Hepatocyte (in vitro differentiated cells): Measurements from ENCODE around the gene AKT1. TPM values are rescaled to one million over a fixed set of nuclear protein-coding genes. Genes with fewer than 3 reads are reported as not detected.

Source experiments
- DNase-seq: peaks from one replicate; pipeline ENCODE4 v3.0.0-alpha.2; 2016; ENCODE audit warnings: low spot score
- H2AFZ ChIP-seq: fragments of 200-600 bp; sonication (generic); 2 replicates; pipeline ENCODE4 v1.6.0; 2016; ENCODE audit warnings: antibody characterized with exemption, mild to moderate bottlenecking
- H3K27ac ChIP-seq: fragments of 200-600 bp; sonication (generic); 2 replicates; pipeline ENCODE4 v1.5.1; 2016; ENCODE audit warnings: mild to moderate bottlenecking
- H3K27me3 ChIP-seq: fragments of 200-600 bp; sonication (generic); 2 replicates; pipeline ENCODE4 v1.6.1; 2016
- H3K36me3 ChIP-seq: fragments of 200-600 bp; sonication (generic); replicated peaks from 2 replicates; pipeline ENCODE4 v1.5.1; 2016; ENCODE audit warnings: low read depth; ENCODE audit not compliant: insufficient read depth
- H3K4me1 ChIP-seq: fragments of 200-600 bp; sonication (generic); 2 replicates; pipeline ENCODE4 v1.5.1; 2016; ENCODE audit warnings: mild to moderate bottlenecking, moderate library complexity; ENCODE audit not compliant: insufficient read depth
- H3K4me2 ChIP-seq: fragments of 200-600 bp; sonication (generic); 2 replicates; pipeline ENCODE4 v1.6.0; 2016
- H3K4me3 ChIP-seq: fragments of 200-600 bp; sonication (generic); 2 replicates; pipeline ENCODE4 v1.5.1; 2016; ENCODE audit warnings: mild to moderate bottlenecking
- H3K79me2 ChIP-seq: fragments of 200-600 bp; sonication (generic); 2 replicates; pipeline ENCODE4 v1.6.0; 2017; ENCODE audit warnings: mild to moderate bottlenecking
- H3K9me2 ChIP-seq: fragments of 200-600 bp; sonication (generic); replicated peaks from 2 replicates; pipeline ENCODE4 v1.6.0; 2017; ENCODE audit warnings: mild to moderate bottlenecking; ENCODE audit not compliant: insufficient read depth
- H3K9me3 ChIP-seq: fragments of 200-600 bp; sonication (generic); 2 replicates; pipeline ENCODE4 v1.5.1; 2016; ENCODE audit warnings: low read depth, mild to moderate bottlenecking
- H4K20me1 ChIP-seq: fragments of 200-600 bp; sonication (generic); 2 replicates; pipeline ENCODE4 v1.6.0; 2016; ENCODE audit warnings: mild to moderate bottlenecking; ENCODE audit not compliant: insufficient read depth, poor library complexity, severe bottlenecking
- EZH2 ChIP-seq: fragments of 200-600 bp; sonication (generic); IDR thresholded peaks from 2 replicates; pipeline ENCODE4 v1.6.1; 2016; ENCODE audit warnings: antibody characterized with exemption, mild to moderate bottlenecking, borderline replicate concordance
- EZH2phosphoT487 ChIP-seq: fragments of 200-600 bp; sonication (generic); IDR thresholded peaks from one replicate; pipeline ENCODE4 v1.6.1; 2018; ENCODE audit warnings: antibody characterized with exemption, mild to moderate bottlenecking, low read depth, moderate library complexity; ENCODE audit not compliant: unreplicated experiment, severe bottlenecking
- WGBS: methylation state at CpG from one replicate; pipeline ENCODE4 v1.1.6; 2016; ENCODE audit warnings: low lambda C conversion rate; ENCODE audit errors: missing lambda C conversion rate; 5-methylcytosine and 5-hydroxymethylcytosine counted together
- polyA plus RNA-seq: library from polyadenylated mRNA; unstranded; fragments of >200 nt; fragmentation: Nextera tagmentation; extraction: Ambion mirVana; gene quantifications from 2 replicates; pipeline ENCODE4 v1.2.1, GENCODE V29; 2016
- total RNA-seq: library from RNA; depleted of rRNA; stranded (reverse); fragments of >200 nt; gene quantifications from 2 replicates; pipeline ENCODE4 v1.2.3, GENCODE V29; 2014
- TF ChIP-seq, protein P1 (sequence below): fragments of 200-600 bp; sonication (generic); IDR thresholded peaks from 2 replicates; pipeline ENCODE4 v1.5.1; 2016; ENCODE audit warnings: antibody characterized with exemption, mild to moderate bottlenecking; ENCODE audit not compliant: poor library complexity

Gene AKT1
- total and polyA plus RNA-seq, 2 experiments from 2014 or later: 124 to 159 TPM

DNA sequence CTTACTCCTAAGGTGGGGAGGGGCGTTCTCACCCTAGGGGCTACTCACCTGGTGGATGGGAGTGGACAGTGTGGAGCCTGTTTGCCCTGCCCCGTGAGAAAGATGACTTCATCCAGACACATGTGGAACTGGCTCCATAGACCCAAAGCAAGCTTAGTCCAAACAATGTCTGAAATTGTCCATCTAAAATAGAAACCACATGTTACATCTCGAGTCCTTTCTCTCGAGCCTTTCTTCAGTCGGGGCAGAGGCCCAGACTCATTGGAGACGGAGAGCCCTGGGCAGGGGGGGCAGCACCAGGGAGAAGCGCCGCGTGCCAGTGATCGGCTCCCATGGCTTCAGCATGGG, 38.3 kb downstream of the AKT1 start:
- TF ChIP-seq EZH2phosphoT487: no peak
- TF ChIP-seq EZH2: no peak
- TF ChIP-seq, protein P1, sequence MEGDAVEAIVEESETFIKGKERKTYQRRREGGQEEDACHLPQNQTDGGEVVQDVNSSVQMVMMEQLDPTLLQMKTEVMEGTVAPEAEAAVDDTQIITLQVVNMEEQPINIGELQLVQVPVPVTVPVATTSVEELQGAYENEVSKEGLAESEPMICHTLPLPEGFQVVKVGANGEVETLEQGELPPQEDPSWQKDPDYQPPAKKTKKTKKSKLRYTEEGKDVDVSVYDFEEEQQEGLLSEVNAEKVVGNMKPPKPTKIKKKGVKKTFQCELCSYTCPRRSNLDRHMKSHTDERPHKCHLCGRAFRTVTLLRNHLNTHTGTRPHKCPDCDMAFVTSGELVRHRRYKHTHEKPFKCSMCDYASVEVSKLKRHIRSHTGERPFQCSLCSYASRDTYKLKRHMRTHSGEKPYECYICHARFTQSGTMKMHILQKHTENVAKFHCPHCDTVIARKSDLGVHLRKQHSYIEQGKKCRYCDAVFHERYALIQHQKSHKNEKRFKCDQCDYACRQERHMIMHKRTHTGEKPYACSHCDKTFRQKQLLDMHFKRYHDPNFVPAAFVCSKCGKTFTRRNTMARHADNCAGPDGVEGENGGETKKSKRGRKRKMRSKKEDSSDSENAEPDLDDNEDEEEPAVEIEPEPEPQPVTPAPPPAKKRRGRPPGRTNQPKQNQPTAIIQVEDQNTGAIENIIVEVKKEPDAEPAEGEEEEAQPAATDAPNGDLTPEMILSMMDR: no peak
- H3K9me2 ChIP-seq: no peaks in the 10 kb centered on the region
- WGBS: 87% methylated on average over 10 of the region's 10 CpGs
- H3K9me3 ChIP-seq: no peaks in the 10 kb centered on the region
- H3K36me3 ChIP-seq: no peaks in the 10 kb centered on the region
- H3K4me2 ChIP-seq: no peak overlapping the region
- DNase-seq: no peak
- H3K4me1 ChIP-seq: peaks cover 6% of the 10 kb centered on the region
- no peak overlapping the region for H2AFZ ChIP-seq
- H3K27ac ChIP-seq: no peak overlapping the region
- H4K20me1 ChIP-seq: peaks cover 31% of the 10 kb centered on the region
- H3K4me3 ChIP-seq: no peak overlapping the region
- H3K79me2 ChIP-seq: peaks cover 68% of the 10 kb centered on the region
- H3K27me3 ChIP-seq: no peaks in the 10 kb centered on the region

- Histone ChIP-seq H3K27me3 (no peaks in the 10 kb centered on the region), H3K4me1 (peaks cover 6% of the 10 kb centered on the region), H4K20me1 (peaks cover 31% of the 10 kb centered on the region), H2AFZ (no peak overlapping the region), H3K79me2 (peaks cover 67% of the 10 kb centered on the region), H3K4me3 (no peak overlapping the region), H3K4me2 (no peak overlapping the region), H3K36me3 (no peaks in the 10 kb centered on the region), H3K9me3 (no peaks in the 10 kb centered on the region), H3K27ac (no peak overlapping the region), H3K9me2 (no peaks in the 10 kb centered on the region)
- TF ChIP-seq, protein P1: no peak
- no peak for TF ChIP-seq EZH2
- TF ChIP-seq EZH2phosphoT487: no peak
- 95% methylated on average over 26 of the region's 27 CpGs for WGBS
- no peak for DNase-seq
These were observed 38.9 kb downstream of the AKT1 start for GRCh38 chr14:104756477-104757237.

- TF ChIP-seq EZH2 (no peak), EZH2phosphoT487 (no peak)
- TF ChIP-seq, protein P1: no peak
- DNase-seq: no peak
- H4K20me1 ChIP-seq: peaks cover 31% of the 10 kb centered on the region
- H3K27me3 ChIP-seq: no peaks in the 10 kb centered on the region
- H3K9me3 ChIP-seq: no peaks in the 10 kb centered on the region
- H3K27ac ChIP-seq: no peak overlapping the region
- peak overlapping the region; percentile 97 for H3K4me2 ChIP-seq
- no peak overlapping the region for H2AFZ ChIP-seq
- H3K9me2 ChIP-seq: no peaks in the 10 kb centered on the region
- WGBS: 87% methylated on average over 11 of the region's 11 CpGs
- H3K36me3 ChIP-seq: no peaks in the 10 kb centered on the region
- peaks cover 67% of the 10 kb centered on the region for H3K79me2 ChIP-seq
- H3K4me1 ChIP-seq: peaks cover 6% of the 10 kb centered on the region
- H3K4me3 ChIP-seq: no peak overlapping the region
These were observed 39.9 kb downstream of the AKT1 start for GRCh38 chr14:104755621-104756020.
